ENCODE data around the gene FARP1.

- TF ChIP-seq EZH2 (IDR thresholded peaks at IDR 0.05) (no peak), POLR2AphosphoS5 (IDR thresholded peaks at IDR 0.05; ENCODE audit: borderline replicate concordance, low read depth, low read length) (no peak), FOXP2 (optimal IDR thresholded peaks at IDR 0.05; ENCODE audit: control extremely low read depth, extremely low read length, insufficient read depth) (no peak)
These were observed 319.5 kb downstream of the FARP1 start for GRCh38 chr13:98462241-98462882.

Measured in SK-N-MC (cell line).